ENCODE results near the gene CTSZ.

DNA sequence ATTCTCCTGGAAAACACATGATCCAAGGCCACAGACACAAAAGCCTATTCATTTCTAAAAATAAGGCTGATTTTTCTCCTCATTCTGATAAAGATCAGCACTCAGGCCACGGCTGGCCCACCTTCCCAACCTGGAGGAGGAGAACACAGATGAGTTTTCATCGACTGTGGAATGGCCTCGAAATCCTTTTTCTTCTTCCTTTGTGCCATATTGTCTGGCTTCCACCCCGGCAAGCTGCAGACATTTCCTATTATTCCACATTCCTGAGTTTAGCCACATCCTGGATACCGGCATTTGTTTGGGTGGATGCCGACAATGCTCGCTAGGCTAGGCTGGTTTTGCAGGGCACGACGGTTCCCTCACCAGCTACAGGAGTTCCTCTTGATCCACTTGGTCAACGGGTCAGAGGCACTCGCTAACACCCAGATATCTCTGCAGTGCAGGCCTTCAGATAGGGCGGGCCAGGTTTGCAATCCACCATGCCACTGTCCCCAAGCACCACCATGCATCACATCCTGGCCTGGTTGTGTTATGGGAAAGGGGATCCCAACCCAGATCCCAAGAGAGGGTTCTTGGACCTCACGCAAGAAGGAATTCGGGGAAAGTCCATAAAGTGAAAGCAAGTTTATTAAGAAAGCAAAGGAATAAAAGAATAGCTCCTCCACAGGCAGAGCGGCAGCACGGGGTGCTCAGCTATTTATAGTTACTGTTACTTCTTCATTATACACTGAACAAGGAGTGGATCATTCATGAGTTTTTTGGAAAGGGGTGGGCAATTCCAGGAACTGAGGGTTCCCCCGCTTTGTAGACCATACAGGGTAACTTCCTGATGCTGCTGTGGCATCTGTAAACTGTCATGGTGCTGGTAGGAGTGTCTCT is 4.2 kb upstream of the CTSZ start:
- TF ChIP-seq, protein P1, sequence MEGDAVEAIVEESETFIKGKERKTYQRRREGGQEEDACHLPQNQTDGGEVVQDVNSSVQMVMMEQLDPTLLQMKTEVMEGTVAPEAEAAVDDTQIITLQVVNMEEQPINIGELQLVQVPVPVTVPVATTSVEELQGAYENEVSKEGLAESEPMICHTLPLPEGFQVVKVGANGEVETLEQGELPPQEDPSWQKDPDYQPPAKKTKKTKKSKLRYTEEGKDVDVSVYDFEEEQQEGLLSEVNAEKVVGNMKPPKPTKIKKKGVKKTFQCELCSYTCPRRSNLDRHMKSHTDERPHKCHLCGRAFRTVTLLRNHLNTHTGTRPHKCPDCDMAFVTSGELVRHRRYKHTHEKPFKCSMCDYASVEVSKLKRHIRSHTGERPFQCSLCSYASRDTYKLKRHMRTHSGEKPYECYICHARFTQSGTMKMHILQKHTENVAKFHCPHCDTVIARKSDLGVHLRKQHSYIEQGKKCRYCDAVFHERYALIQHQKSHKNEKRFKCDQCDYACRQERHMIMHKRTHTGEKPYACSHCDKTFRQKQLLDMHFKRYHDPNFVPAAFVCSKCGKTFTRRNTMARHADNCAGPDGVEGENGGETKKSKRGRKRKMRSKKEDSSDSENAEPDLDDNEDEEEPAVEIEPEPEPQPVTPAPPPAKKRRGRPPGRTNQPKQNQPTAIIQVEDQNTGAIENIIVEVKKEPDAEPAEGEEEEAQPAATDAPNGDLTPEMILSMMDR (IDR thresholded peaks at IDR 0.05): no peak
- no peak for TF ChIP-seq EP300 (IDR thresholded peaks at IDR 0.05; ENCODE audit: low read depth)
- no peak for TF ChIP-seq POLR2A (IDR thresholded peaks at IDR 0.05)

Measured in transverse colon (tissue), 3 donors.